ENCODE measurements around the gene SYT8. TPM values are rescaled to one million over a fixed set of nuclear protein-coding genes. Genes with fewer than 3 reads are reported as not detected.
"Not testable (repeated sequence)": the region's sequence is repeated elsewhere in the genome, so short reads cannot be mapped to it uniquely, and the experiment has no call there.

The SYT8 gene
- 0.05 TPM in 1 of 2 replicates, not detected in the other for total RNA-seq

GRCh38 chr11:1834779-1835670 is at the start of gene SYT8:
Gene SYT8 (plus strand): TSS chr11:1834990. CDS start chr11:1835106, 116 bp downstream.
- no peak for DNase-seq (ENCODE audit: low read depth)

- DNase-seq (ENCODE audit: low read depth): no peak
Measured at GRCh38 chr11:1785749-1786413, 48.9 kb upstream of the SYT8 start.

- DNase-seq (ENCODE audit: low read depth): no peak
Measured at GRCh38 chr11:1786466-1786865, 48.3 kb upstream of the SYT8 start.

GRCh38 chr11:1791912-1792311 is 42.9 kb upstream of the SYT8 start:
- DNase-seq (ENCODE audit: low read depth): no peak

- DNase-seq (ENCODE audit: low read depth): no peak
Measured at GRCh38 chr11:1792461-1792860, 42.3 kb upstream of the SYT8 start.

GRCh38 chr11:1793081-1793480 is 41.7 kb upstream of the SYT8 start:
- DNase-seq (ENCODE audit: low read depth): no peak

- no peak for DNase-seq (ENCODE audit: low read depth)
Measured at GRCh38 chr11:1796413-1797011, 38.3 kb upstream of the SYT8 start.

GRCh38 chr11:1797391-1798125 is 37.2 kb upstream of the SYT8 start:
- no peak for DNase-seq (ENCODE audit: low read depth)

- DNase-seq (ENCODE audit: low read depth): no peak
Measured at GRCh38 chr11:1803246-1803645, 31.5 kb upstream of the SYT8 start.

- DNase-seq (ENCODE audit: low read depth): not testable (repeated sequence)
Measured at GRCh38 chr11:1803835-1804519, 30.8 kb upstream of the SYT8 start.

- DNase-seq (ENCODE audit: low read depth): no peak
Measured at GRCh38 chr11:1805525-1805924, 29.3 kb upstream of the SYT8 start.

- no peak for DNase-seq (ENCODE audit: low read depth)
Measured at GRCh38 chr11:1807264-1807995, 27.4 kb upstream of the SYT8 start.

GRCh38 chr11:1810761-1811160 is 24.0 kb upstream of the SYT8 start:
- no peak for DNase-seq (ENCODE audit: low read depth)

GRCh38 chr11:1812274-1812673 is 22.5 kb upstream of the SYT8 start:
- DNase-seq (ENCODE audit: low read depth): no peak

GRCh38 chr11:1812801-1813200 is 22.0 kb upstream of the SYT8 start:
- DNase-seq (ENCODE audit: low read depth): no peak

- not testable (repeated sequence) for DNase-seq (ENCODE audit: low read depth)
Measured at GRCh38 chr11:1813356-1813755, 21.4 kb upstream of the SYT8 start.

GRCh38 chr11:1814691-1815090 is 20.1 kb upstream of the SYT8 start:
- no peak for DNase-seq (ENCODE audit: low read depth)

- no peak for DNase-seq (ENCODE audit: low read depth)
Measured at GRCh38 chr11:1815311-1815710, 19.5 kb upstream of the SYT8 start.

- DNase-seq (ENCODE audit: low read depth): no peak
Measured at GRCh38 chr11:1815751-1816150, 19.0 kb upstream of the SYT8 start.

GRCh38 chr11:1817000-1817399 is 17.8 kb upstream of the SYT8 start:
- DNase-seq (ENCODE audit: low read depth): no peak

GRCh38 chr11:1817511-1817910 is 17.3 kb upstream of the SYT8 start:
- no peak for DNase-seq (ENCODE audit: low read depth)
